ENCODE results near the gene PKN2. TPM values are rescaled to one million over a fixed set of nuclear protein-coding genes. Genes with fewer than 3 reads are reported as not detected.

The PKN2 gene
- total RNA-seq, 1 experiment from 2014 or later: 74.1 TPM

- no peaks in the 10 kb centered on the region for H3K9me3 ChIP-seq (ENCODE audit: control insufficient read depth, insufficient read depth, low read depth, low read length)
- no peak overlapping the region for H3K27ac ChIP-seq (ENCODE audit: low read length)
- no peaks in the 10 kb centered on the region for H3K4me1 ChIP-seq (ENCODE audit: control insufficient read depth, insufficient read depth, low read length)
- no peaks in the 10 kb centered on the region for H3K27me3 ChIP-seq (ENCODE audit: control insufficient read depth, insufficient read depth, low read length)
- intact Hi-C loops (cut with micrococcal nuclease; ENCODE audit: unreplicated experiment): no loop called here
- ChIA-PET POLR2A (no interaction called here), CTCF (no interaction called here)
- no TSS peak for BruUV-seq (replicated peaks)
- in situ Hi-C loops (cut with HindIII; ENCODE audit: low pct_unique_long_range_greater_than_20kb, low sequenced_read_pairs): no loop called here
- ATAC-seq: no peak
- TF ChIP-seq, protein P1, sequence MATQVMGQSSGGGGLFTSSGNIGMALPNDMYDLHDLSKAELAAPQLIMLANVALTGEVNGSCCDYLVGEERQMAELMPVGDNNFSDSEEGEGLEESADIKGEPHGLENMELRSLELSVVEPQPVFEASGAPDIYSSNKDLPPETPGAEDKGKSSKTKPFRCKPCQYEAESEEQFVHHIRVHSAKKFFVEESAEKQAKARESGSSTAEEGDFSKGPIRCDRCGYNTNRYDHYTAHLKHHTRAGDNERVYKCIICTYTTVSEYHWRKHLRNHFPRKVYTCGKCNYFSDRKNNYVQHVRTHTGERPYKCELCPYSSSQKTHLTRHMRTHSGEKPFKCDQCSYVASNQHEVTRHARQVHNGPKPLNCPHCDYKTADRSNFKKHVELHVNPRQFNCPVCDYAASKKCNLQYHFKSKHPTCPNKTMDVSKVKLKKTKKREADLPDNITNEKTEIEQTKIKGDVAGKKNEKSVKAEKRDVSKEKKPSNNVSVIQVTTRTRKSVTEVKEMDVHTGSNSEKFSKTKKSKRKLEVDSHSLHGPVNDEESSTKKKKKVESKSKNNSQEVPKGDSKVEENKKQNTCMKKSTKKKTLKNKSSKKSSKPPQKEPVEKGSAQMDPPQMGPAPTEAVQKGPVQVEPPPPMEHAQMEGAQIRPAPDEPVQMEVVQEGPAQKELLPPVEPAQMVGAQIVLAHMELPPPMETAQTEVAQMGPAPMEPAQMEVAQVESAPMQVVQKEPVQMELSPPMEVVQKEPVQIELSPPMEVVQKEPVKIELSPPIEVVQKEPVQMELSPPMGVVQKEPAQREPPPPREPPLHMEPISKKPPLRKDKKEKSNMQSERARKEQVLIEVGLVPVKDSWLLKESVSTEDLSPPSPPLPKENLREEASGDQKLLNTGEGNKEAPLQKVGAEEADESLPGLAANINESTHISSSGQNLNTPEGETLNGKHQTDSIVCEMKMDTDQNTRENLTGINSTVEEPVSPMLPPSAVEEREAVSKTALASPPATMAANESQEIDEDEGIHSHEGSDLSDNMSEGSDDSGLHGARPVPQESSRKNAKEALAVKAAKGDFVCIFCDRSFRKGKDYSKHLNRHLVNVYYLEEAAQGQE (IDR thresholded peaks at IDR 0.05; ENCODE audit: insufficient read depth in 1 of 2, low read depth in 2 of 2, low read length in 1 of 2): no peak
- no peak for TF ChIP-seq SIN3A (IDR thresholded peaks at IDR 0.05; ENCODE audit: borderline replicate concordance, insufficient read depth, low read depth, low read length)
- TF ChIP-seq, protein P2, sequence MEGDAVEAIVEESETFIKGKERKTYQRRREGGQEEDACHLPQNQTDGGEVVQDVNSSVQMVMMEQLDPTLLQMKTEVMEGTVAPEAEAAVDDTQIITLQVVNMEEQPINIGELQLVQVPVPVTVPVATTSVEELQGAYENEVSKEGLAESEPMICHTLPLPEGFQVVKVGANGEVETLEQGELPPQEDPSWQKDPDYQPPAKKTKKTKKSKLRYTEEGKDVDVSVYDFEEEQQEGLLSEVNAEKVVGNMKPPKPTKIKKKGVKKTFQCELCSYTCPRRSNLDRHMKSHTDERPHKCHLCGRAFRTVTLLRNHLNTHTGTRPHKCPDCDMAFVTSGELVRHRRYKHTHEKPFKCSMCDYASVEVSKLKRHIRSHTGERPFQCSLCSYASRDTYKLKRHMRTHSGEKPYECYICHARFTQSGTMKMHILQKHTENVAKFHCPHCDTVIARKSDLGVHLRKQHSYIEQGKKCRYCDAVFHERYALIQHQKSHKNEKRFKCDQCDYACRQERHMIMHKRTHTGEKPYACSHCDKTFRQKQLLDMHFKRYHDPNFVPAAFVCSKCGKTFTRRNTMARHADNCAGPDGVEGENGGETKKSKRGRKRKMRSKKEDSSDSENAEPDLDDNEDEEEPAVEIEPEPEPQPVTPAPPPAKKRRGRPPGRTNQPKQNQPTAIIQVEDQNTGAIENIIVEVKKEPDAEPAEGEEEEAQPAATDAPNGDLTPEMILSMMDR (IDR thresholded peaks at IDR 0.05): no peak
- no peak for TF ChIP-seq POLR2AphosphoS5 (IDR thresholded peaks at IDR 0.05; ENCODE audit: low read depth, low read length)
- no peak for TF ChIP-seq TCF7L2 (IDR thresholded peaks at IDR 0.05; ENCODE audit: low read depth, low read length)
- no peak overlapping the region for H3K4me3 ChIP-seq (ENCODE audit: low read depth in 2 of 2, low read length in 2 of 2)
- no peak for DNase-seq (ENCODE audit: low read depth, low spot score)
- H3K36me3 ChIP-seq (ENCODE audit: control insufficient read depth, insufficient read depth, low read length): peaks cover 7% of the 10 kb centered on the region; the same call in 1 of the 2 replicates
These were observed 84.1 kb downstream of the PKN2 start for GRCh38 chr1:88768187-88768586.

- no peak overlapping the region for H3K27ac ChIP-seq (ENCODE audit: low read length)
- ATAC-seq (0 out of 2 replicates have a peak, but pooled peaks have one; percentile 21), DNase-seq (ENCODE audit: low read depth, low spot score) (no peak)
- TF ChIP-seq, protein P2 (IDR thresholded peaks at IDR 0.05): no peak
- TF ChIP-seq, protein P1 (IDR thresholded peaks at IDR 0.05; ENCODE audit: insufficient read depth in 1 of 2, low read depth in 2 of 2, low read length in 1 of 2): no peak
- no peak for TF ChIP-seq SIN3A (IDR thresholded peaks at IDR 0.05; ENCODE audit: borderline replicate concordance, insufficient read depth, low read depth, low read length)
- no peak for TF ChIP-seq TCF7L2 (IDR thresholded peaks at IDR 0.05; ENCODE audit: low read depth, low read length)
- TF ChIP-seq POLR2AphosphoS5 (IDR thresholded peaks at IDR 0.05; ENCODE audit: low read depth, low read length): no peak
- peaks cover 7% of the 10 kb centered on the region; the same call in 1 of the 2 replicates for H3K36me3 ChIP-seq (ENCODE audit: control insufficient read depth, insufficient read depth, low read length)
- no peaks in the 10 kb centered on the region for H3K4me1 ChIP-seq (ENCODE audit: control insufficient read depth, insufficient read depth, low read length)
- BruUV-seq (replicated peaks): no TSS peak
- H3K9me3 ChIP-seq (ENCODE audit: control insufficient read depth, insufficient read depth, low read depth, low read length): no peaks in the 10 kb centered on the region
- no peak overlapping the region for H3K4me3 ChIP-seq (ENCODE audit: low read depth in 2 of 2, low read length in 2 of 2)
- in situ Hi-C loops (cut with HindIII; ENCODE audit: low pct_unique_long_range_greater_than_20kb, low sequenced_read_pairs): no loop called here
- POLR2A ChIA-PET: no interaction called here
- no peaks in the 10 kb centered on the region for H3K27me3 ChIP-seq (ENCODE audit: control insufficient read depth, insufficient read depth, low read length)
- CTCF ChIA-PET: no interaction called here
- intact Hi-C loops (cut with micrococcal nuclease; ENCODE audit: unreplicated experiment): no loop called here
These were observed 84.7 kb downstream of the PKN2 start for GRCh38 chr1:88768816-88769215.
